Astrocyte of the spinal cord (primary cell): Measurements from ENCODE around the gene MED13.
"Not testable (repeated sequence)": the region's sequence is repeated elsewhere in the genome, so short reads cannot be mapped to it uniquely, and the experiment has no call there.

Source experiments
- DNase-seq: peaks from one replicate; pipeline ENCODE4 v3.0.0; 2011; ENCODE audit warnings: low read depth, low spot score
- H3K4me3 ChIP-seq: 2 replicates; pipeline ENCODE4 v1.5.1; 2011; ENCODE audit warnings: low read depth, mild to moderate bottlenecking, low read length, moderate library complexity
- in situ Hi-C: cut with HindIII; loops from 2 replicates; pipeline ENCODE4 v1.10.0; 2017; ENCODE audit warnings: low sequenced_read_pairs
- TF ChIP-seq, protein P1 (sequence below): IDR thresholded peaks from 2 replicates; pipeline ENCODE4 v1.5.1; 2012; ENCODE audit warnings: low read depth, mild to moderate bottlenecking, low read length, inconsistent platforms

MED13 gene

DNA sequence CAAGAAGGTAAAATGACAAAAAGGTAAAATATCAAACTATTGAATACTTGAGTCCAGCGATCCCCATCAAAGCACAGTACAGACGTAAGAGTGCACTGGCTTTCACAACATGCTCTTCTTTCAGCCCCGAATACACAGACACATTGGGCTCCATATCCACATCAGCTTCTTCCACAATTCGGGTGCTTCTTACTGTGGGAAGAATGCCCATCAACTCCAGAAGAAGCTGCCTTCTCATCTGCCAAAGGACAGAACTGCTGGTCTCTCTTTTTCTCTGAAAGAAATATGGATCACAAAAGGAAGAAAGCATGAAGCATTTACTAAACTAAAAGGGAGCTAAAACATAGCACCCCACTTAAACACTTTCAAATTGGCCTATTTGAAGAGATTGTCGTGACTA lies 157.7 kb downstream of the MED13 start:
- no peak for DNase-seq
- in situ Hi-C loops: no loop called here
- TF ChIP-seq, protein P1, sequence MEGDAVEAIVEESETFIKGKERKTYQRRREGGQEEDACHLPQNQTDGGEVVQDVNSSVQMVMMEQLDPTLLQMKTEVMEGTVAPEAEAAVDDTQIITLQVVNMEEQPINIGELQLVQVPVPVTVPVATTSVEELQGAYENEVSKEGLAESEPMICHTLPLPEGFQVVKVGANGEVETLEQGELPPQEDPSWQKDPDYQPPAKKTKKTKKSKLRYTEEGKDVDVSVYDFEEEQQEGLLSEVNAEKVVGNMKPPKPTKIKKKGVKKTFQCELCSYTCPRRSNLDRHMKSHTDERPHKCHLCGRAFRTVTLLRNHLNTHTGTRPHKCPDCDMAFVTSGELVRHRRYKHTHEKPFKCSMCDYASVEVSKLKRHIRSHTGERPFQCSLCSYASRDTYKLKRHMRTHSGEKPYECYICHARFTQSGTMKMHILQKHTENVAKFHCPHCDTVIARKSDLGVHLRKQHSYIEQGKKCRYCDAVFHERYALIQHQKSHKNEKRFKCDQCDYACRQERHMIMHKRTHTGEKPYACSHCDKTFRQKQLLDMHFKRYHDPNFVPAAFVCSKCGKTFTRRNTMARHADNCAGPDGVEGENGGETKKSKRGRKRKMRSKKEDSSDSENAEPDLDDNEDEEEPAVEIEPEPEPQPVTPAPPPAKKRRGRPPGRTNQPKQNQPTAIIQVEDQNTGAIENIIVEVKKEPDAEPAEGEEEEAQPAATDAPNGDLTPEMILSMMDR: no peak
- H3K4me3 ChIP-seq: no peak overlapping the region

DNA sequence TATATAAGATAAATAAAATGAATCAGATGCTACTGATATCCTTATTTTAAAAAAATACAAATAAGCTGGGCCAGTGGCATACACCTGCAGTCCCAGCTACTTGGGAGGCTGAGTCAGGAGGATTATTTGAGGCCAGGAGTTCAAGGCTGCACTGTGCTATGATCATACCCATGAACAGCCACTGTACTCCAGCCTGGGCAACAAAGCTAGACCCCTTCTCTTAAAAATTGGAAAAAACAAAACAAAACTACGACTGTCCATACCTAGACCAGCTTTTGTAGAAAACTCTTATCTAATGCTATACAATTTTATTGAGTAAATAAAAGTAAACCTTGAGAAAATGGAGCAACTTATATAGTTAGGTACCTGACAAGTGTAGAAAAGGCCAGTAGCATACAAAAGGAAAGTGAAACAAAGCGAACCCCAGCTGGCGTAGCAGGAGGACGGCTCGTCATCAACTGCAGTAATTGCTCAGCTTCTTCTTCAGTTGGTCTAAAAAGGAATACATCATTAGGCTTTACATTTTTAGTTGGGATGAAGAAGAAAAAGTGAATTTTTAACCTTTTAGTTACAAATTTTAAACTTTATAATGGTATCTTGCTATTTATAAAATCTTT lies 160.9 kb downstream of the MED13 start:
- TF ChIP-seq, protein P1: no peak
- DNase-seq: no peak
- no peak overlapping the region for H3K4me3 ChIP-seq
- in situ Hi-C loops: no loop called here

DNA sequence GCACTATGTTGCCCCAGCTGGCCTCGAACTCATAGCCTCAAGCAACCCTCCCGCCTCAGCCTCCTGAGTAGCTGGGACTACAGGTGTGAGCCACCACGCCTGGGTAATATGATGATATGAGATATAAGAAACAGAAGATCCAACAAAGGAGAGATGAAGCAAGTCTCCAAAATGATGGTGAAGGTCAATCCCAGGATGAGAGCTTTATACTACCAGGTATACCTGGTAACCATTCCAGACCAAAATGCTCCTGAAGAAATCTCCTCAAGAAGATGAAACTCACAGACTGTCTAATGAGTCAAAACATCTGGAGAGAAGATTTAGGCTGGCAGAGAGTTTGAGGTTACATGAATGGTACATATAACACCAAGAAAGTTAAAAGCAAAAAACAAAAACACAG lies 161.8 kb downstream of the MED13 start:
- in situ Hi-C loops: no loop called here
- TF ChIP-seq, protein P1: no peak
- H3K4me3 ChIP-seq: no peak overlapping the region
- no peak for DNase-seq

DNA sequence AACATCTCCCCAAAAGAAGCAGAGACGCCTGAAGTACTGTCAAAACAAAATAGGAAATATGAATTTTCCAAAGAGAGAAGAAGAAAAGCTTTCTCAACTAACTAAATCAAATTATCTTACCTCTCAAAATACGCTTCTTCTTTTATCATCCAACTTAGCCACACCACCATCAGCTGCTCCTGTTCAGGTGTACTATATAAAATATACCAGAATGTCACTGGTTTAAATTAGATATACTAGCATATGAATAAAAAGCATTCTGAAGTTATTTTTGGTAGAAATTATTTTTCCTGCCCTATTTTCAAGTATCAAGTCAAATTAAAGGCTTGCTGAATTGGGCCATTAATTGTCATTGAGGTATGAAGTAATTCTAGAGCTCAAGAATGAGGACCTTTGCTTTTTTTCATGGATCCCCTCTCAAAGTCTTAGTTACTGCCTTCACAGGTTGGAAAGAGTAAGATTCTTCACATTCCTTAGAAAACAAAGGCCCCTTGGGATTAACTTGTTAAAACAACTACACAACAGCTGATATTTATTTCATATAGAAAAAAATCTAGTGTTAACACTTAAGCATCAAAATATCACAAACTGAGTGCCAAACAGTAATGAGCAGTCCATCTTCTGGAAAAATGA lies 167.4 kb downstream of the MED13 start:
- H3K4me3 ChIP-seq: no peak overlapping the region
- in situ Hi-C loops: no loop called here
- TF ChIP-seq, protein P1: no peak
- no peak for DNase-seq

- no peak for DNase-seq
- in situ Hi-C loops: no loop called here
- TF ChIP-seq, protein P1: no peak
- no peak overlapping the region for H3K4me3 ChIP-seq
These were observed 169.7 kb downstream of the MED13 start for GRCh38 chr17:61895391-61895790.

DNA sequence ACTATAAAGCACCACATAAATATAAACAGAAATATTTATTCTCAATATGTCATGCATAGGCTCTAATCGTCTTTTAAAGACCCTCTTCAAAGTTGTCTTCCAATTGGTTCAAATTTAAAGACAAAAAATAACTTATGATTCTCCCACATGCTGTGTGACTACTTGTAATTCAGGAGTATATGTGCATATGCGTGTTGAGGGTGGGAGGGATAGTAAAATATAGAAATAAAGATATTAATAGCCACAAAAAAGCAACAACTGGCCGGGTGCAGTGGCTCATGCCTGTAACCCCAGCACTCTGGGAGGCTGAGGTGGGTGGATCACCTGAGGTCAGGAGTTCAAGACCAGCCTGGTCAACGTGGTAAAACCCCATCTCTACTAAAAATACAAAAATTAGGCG lies 170.8 kb downstream of the MED13 start:
- H3K4me3 ChIP-seq, DNase-seq, in situ Hi-C loops: not testable (repeated sequence)
